Measurements from ENCODE around the gene PDE6B.

DNA sequence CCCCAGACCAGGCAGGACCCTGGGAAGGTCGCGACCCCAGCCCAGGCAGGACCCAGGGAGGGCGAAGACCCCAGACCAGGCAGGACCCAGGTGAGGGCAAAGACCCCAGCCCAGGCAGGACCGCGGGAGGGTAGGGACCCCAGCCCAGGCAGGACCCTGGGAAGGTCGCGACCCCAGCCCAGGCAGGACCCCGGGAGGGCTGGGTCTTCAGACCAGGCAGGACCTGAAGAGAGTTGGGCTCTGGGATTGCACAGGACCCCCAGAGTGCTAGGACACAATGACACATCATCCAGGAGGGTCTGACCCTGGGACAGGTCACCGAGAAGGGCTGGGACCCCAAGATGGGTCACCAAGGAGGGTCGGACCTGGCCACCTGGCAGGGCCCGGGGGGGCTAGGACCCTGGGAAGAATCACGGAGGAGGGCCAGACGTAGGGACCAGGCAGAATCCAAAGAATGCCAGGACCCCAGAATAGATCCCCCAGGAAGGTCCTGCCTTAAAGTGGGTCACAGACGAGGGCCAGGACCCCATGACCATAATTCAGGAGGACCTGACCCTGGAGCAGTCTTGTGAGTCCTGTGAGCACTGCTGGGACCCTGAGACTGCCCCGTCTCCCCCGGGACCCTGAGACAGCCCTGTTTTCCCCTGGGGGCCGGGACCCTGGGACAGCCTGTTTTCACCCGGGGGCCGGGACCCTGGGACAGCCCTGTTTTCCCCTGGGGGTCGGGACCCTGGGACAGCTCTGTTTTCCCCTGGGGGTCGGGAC is 81.6 kb downstream of the PDE6B start:
- TF ChIP-seq, protein P1, sequence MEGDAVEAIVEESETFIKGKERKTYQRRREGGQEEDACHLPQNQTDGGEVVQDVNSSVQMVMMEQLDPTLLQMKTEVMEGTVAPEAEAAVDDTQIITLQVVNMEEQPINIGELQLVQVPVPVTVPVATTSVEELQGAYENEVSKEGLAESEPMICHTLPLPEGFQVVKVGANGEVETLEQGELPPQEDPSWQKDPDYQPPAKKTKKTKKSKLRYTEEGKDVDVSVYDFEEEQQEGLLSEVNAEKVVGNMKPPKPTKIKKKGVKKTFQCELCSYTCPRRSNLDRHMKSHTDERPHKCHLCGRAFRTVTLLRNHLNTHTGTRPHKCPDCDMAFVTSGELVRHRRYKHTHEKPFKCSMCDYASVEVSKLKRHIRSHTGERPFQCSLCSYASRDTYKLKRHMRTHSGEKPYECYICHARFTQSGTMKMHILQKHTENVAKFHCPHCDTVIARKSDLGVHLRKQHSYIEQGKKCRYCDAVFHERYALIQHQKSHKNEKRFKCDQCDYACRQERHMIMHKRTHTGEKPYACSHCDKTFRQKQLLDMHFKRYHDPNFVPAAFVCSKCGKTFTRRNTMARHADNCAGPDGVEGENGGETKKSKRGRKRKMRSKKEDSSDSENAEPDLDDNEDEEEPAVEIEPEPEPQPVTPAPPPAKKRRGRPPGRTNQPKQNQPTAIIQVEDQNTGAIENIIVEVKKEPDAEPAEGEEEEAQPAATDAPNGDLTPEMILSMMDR (IDR thresholded peaks at IDR 0.05; ENCODE audit: insufficient read depth, low read length, poor library complexity, severe bottlenecking): no peak
- no peak for TF ChIP-seq EZH2phosphoT487 (conservative IDR thresholded peaks at IDR 0.05; ENCODE audit: low read length)
